HFF-Myc (cell line): ENCODE data around the gene ST6GALNAC6.
"Not testable (repeated sequence)": the region's sequence is repeated elsewhere in the genome, so short reads cannot be mapped to it uniquely, and the experiment has no call there.

Experiments
- DNase-seq: peaks from one replicate; pipeline ENCODE4 v3.0.0-alpha.2; 2011; ENCODE audit warnings: low read depth; ENCODE audit errors: extremely low read depth
- H3K4me3 ChIP-seq: replicated peaks from 2 replicates; pipeline ENCODE4 v1.5.1; 2011; ENCODE audit warnings: low read depth, mild to moderate bottlenecking, control low read depth, low read length
- TF ChIP-seq, protein P1 (sequence below): IDR thresholded peaks from 2 replicates; pipeline ENCODE4 v1.5.1; 2012; ENCODE audit warnings: mild to moderate bottlenecking, low read depth, low read length, control low read depth; ENCODE audit errors: missing control alignments

The ST6GALNAC6 gene

DNA sequence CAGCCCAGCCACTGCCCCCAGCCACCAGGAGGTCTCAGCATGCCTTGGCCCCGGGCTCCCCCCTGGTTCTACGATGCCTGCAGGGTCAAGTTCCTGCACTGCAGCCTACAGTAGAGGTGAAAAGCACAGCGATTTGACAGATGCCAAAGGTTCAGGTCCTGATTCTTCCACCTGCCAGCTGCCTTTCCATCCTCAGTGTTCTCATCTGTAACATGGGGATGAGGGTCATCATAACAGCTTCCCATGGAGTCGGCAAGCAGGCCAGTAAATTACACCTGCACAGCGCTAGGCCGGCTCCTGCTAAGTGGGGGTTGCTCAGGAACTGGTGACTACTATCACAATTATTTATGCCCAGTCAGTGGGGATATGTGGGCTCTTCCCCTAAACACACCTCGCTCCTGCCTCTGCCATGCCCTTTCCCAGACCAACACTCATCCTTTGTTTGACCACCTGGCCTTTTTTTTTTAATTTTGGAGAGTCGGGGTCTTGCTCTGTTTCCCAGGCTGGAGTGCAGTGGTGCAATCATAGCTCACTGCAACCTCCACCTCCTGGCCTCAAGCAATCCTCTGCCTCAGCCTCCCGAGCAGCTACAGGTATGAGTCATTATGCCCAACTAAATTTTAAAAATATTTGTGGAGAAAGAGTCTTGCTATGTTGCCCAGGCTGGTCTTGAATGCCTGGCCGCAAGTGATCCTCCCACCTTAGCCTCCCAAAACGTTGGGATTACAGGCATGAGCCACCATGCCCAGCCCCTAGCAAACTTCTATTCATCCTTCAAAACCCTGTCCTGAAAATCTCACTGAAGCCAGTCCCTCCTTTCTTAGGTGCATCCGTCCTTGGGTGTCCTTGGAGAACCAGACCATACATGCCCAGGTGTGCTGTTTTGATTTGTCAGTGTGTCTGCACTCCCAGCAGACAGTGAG is 51.3 kb downstream of the ST6GALNAC6 start:
- H3K4me3 ChIP-seq = no peak overlapping the region
- TF ChIP-seq, protein P1, sequence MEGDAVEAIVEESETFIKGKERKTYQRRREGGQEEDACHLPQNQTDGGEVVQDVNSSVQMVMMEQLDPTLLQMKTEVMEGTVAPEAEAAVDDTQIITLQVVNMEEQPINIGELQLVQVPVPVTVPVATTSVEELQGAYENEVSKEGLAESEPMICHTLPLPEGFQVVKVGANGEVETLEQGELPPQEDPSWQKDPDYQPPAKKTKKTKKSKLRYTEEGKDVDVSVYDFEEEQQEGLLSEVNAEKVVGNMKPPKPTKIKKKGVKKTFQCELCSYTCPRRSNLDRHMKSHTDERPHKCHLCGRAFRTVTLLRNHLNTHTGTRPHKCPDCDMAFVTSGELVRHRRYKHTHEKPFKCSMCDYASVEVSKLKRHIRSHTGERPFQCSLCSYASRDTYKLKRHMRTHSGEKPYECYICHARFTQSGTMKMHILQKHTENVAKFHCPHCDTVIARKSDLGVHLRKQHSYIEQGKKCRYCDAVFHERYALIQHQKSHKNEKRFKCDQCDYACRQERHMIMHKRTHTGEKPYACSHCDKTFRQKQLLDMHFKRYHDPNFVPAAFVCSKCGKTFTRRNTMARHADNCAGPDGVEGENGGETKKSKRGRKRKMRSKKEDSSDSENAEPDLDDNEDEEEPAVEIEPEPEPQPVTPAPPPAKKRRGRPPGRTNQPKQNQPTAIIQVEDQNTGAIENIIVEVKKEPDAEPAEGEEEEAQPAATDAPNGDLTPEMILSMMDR = no peak
- no peak for DNase-seq

- H3K4me3 ChIP-seq = no peak overlapping the region
- no peak for DNase-seq
- TF ChIP-seq, protein P1 = no peak
Observed at GRCh38 chr9:127847178-127847510, 52.3 kb downstream of the ST6GALNAC6 start.

- no peak overlapping the region for H3K4me3 ChIP-seq
- DNase-seq = no peak
- TF ChIP-seq, protein P1 = no peak
Observed at GRCh38 chr9:127846443-127847177, 52.8 kb downstream of the ST6GALNAC6 start.

GRCh38 chr9:127845619-127846018 is 53.8 kb downstream of the ST6GALNAC6 start:
- not testable (repeated sequence) for H3K4me3 ChIP-seq, DNase-seq

DNA sequence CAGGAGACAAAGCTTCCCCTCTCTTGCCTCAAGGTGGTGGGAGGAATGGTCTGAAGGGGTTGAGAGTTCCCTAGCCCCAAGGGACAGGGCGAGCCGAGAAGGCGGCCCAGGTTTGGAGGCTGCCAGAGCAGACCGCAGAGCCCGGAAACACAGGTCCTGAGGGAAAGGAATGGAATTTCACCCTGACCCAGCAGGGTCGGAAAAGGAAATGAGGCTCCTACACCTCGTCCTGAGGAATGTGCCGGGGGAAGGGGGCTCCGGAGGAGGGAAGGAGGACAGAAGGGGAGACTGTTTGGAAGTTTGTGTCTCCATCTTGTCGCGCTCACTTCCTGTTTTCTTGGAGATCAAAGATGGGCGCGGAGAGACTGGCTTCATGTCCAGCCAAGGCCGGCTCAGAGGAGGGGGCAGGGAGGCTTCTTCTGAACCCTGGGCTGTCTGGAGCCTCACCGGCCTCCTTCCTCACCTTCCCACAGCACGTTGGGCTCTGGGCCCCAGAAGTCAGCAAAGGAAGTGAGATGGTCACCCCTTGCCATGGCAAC is 54.5 kb downstream of the ST6GALNAC6 start:
- TF ChIP-seq, protein P1 = no peak
- H3K4me3 ChIP-seq = no peak overlapping the region
- no peak for DNase-seq

- TF ChIP-seq, protein P1 = no peak
- no peak overlapping the region for H3K4me3 ChIP-seq
- no peak for DNase-seq
Observed at GRCh38 chr9:127841087-127841835, 58.1 kb downstream of the ST6GALNAC6 start.
